ENCODE data around the gene NAA25.

GRCh38 chr12:112146123-112146522 is 37.5 kb upstream of the NAA25 start:
- TF ChIP-seq POLR2A (IDR thresholded peaks at IDR 0.05) (no peak), CTCF (IDR thresholded peaks at IDR 0.05) (no peak)

All from right lobe of liver (tissue), 4 donors.